Measurements from ENCODE around the gene RPS2. TPM values are rescaled to one million over a fixed set of nuclear protein-coding genes. Genes with fewer than 3 reads are reported as not detected.
"Not testable (repeated sequence)": the region's sequence is repeated elsewhere in the genome, so short reads cannot be mapped to it uniquely, and the experiment has no call there.

Gene RPS2
- total RNA-seq = 990 TPM

- intact Hi-C loops (cut with DNase I) = no loop called here
- DNase-seq (ENCODE audit: low spot score) (peak; percentile 100), ATAC-seq (peak; percentile 98)
These were observed at the start of gene RPS2 for GRCh38 chr16:1964506-1965395. Gene RPS2 (minus strand): TSS chr16:1964826. CDS start chr16:1964625, 201 bp downstream.

- ATAC-seq (no peak), DNase-seq (ENCODE audit: low spot score) (no peak)
- intact Hi-C loops (cut with DNase I) = no loop called here
These were observed 48.9 kb upstream of the RPS2 start for GRCh38 chr16:2013527-2013926.

GRCh38 chr16:2011726-2012125 is 47.1 kb upstream of the RPS2 start:
- DNase-seq (ENCODE audit: low spot score); ATAC-seq; intact Hi-C loops (cut with DNase I): not testable (repeated sequence)

GRCh38 chr16:2009791-2010510 is 45.3 kb upstream of the RPS2 start, which contains the start of gene ZNF598:
Gene ZNF598 (minus strand): TSS chr16:2009821.
- ATAC-seq (peak; percentile 95), DNase-seq (ENCODE audit: low spot score) (peak; percentile 89)
- intact Hi-C loops (cut with DNase I) = loop anchor here (5.0 kb wide), 1 partner anchor 247 kb away; no protein-coding TSS in a partner anchor

GRCh38 chr16:2009164-2009711 is 44.6 kb upstream of the RPS2 start:
- ATAC-seq = no peak
- intact Hi-C loops (cut with DNase I) = loop anchor here (5.0 kb wide), 1 partner anchor 248 kb away; no protein-coding TSS in a partner anchor
- peak; percentile 68 for DNase-seq (ENCODE audit: low spot score)

- DNase-seq (ENCODE audit: low spot score) = peak; percentile 67
- intact Hi-C loops (cut with DNase I) = loop anchor here (5.0 kb wide), 1 partner anchor 249 kb away; no protein-coding TSS in a partner anchor
- ATAC-seq = no peak
These were observed 44.1 kb upstream of the RPS2 start for GRCh38 chr16:2008631-2009163.

- intact Hi-C loops (cut with DNase I) = loop anchor here (5.0 kb wide), 1 partner anchor 249 kb away; no protein-coding TSS in a partner anchor
- peak; percentile 3 for ATAC-seq
- DNase-seq (ENCODE audit: low spot score) = no peak
These were observed 43.4 kb upstream of the RPS2 start for GRCh38 chr16:2008009-2008526.

- no peak for ATAC-seq
- no peak for DNase-seq (ENCODE audit: low spot score)
- intact Hi-C loops (cut with DNase I) = loop anchor here (5.0 kb wide), 1 partner anchor 250 kb away; no protein-coding TSS in a partner anchor
These were observed 42.6 kb upstream of the RPS2 start for GRCh38 chr16:2007081-2007836.

GRCh38 chr16:2006317-2006716 is 41.7 kb upstream of the RPS2 start:
- ATAC-seq (no peak), DNase-seq (ENCODE audit: low spot score) (no peak)
- intact Hi-C loops (cut with DNase I) = loop anchor here (5.0 kb wide), 1 partner anchor 251 kb away; no protein-coding TSS in a partner anchor

- DNase-seq (ENCODE audit: low spot score) (peak; percentile 72), ATAC-seq (no peak)
- intact Hi-C loops (cut with DNase I) = loop anchor here (5.0 kb wide), 1 partner anchor 252 kb away; no protein-coding TSS in a partner anchor
These were observed 41.0 kb upstream of the RPS2 start for GRCh38 chr16:2005646-2006045.

- DNase-seq (ENCODE audit: low spot score) (no peak), ATAC-seq (peak; percentile 3)
- intact Hi-C loops (cut with DNase I) = loop anchor here (5.0 kb wide), 1 partner anchor 252 kb away; no protein-coding TSS in a partner anchor
These were observed 40.3 kb upstream of the RPS2 start for GRCh38 chr16:2004795-2005517.

- peak; percentile 88 for DNase-seq (ENCODE audit: low spot score)
- ATAC-seq = peak; percentile 76
- intact Hi-C loops (cut with DNase I) = no loop called here
These were observed 39.4 kb upstream of the RPS2 start for GRCh38 chr16:2003827-2004641.

- ATAC-seq = no peak
- intact Hi-C loops (cut with DNase I) = no loop called here
- no peak for DNase-seq (ENCODE audit: low spot score)
These were observed 38.7 kb upstream of the RPS2 start for GRCh38 chr16:2003231-2003826.

- ATAC-seq (no peak), DNase-seq (ENCODE audit: low spot score) (no peak)
- intact Hi-C loops (cut with DNase I) = no loop called here
These were observed 38.0 kb upstream of the RPS2 start for GRCh38 chr16:2002406-2003230.
